ENCODE measurements around the gene TSPEAR. TPM values are rescaled to one million over a fixed set of nuclear protein-coding genes. Genes with fewer than 3 reads are reported as not detected.

TSPEAR gene
- total RNA-seq, 4 donors from 2014 or later: not detected

- Histone ChIP-seq H3K27me3 (peaks cover 0 to 5% (median 0%) of the 10 kb centered on the region in 3 donors), H3K27ac (no peak overlapping the region), H3K9me3 (no peaks in the 10 kb centered on the region), H3K4me3 (no peak overlapping the region), H3K4me1 (no peaks in the 10 kb centered on the region), H3K36me3 (no peaks in the 10 kb centered on the region)
- DNase-seq (no peak), ATAC-seq (no peak)
- in situ Hi-C loops (cut with MboI; ENCODE audit: low sequenced_read_pairs in 4 of 4): no loop called here
- intact Hi-C loops (cut with DNase I; ENCODE audit: low total_unique reads): no loop called here
- no peak for TF ChIP-seq POLR2A (IDR thresholded peaks at IDR 0.05)
- TF ChIP-seq, protein P1, sequence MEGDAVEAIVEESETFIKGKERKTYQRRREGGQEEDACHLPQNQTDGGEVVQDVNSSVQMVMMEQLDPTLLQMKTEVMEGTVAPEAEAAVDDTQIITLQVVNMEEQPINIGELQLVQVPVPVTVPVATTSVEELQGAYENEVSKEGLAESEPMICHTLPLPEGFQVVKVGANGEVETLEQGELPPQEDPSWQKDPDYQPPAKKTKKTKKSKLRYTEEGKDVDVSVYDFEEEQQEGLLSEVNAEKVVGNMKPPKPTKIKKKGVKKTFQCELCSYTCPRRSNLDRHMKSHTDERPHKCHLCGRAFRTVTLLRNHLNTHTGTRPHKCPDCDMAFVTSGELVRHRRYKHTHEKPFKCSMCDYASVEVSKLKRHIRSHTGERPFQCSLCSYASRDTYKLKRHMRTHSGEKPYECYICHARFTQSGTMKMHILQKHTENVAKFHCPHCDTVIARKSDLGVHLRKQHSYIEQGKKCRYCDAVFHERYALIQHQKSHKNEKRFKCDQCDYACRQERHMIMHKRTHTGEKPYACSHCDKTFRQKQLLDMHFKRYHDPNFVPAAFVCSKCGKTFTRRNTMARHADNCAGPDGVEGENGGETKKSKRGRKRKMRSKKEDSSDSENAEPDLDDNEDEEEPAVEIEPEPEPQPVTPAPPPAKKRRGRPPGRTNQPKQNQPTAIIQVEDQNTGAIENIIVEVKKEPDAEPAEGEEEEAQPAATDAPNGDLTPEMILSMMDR (IDR thresholded peaks at IDR 0.05 in 4 of 5, conservative IDR thresholded peaks at IDR 0.05 in 1 of 5): no peak
These were observed 240.0 kb downstream of the TSPEAR start for GRCh38 chr21:44471341-44471740.

DNA sequence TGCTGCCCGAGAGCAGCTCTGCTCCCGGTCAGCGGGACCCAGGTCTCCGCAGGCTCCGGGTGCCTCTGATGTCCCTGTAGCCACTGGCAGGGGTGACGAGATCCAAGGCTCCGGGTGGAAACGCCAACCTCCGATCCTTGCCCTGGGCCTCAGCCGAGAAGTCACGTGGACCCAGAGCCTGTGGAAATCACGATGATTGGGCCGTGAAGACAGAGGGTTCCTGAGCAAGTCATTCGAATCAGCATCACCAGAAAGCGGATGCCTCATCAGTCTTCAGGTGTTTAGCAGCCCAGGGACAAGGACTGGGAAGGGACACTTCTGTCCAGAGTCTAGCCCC, 243.5 kb downstream of the TSPEAR start:
- no peaks in the 10 kb centered on the region for H3K36me3 ChIP-seq
- ATAC-seq: no peak
- no peak overlapping the region for H3K27ac ChIP-seq
- H3K9me3 ChIP-seq: no peaks in the 10 kb centered on the region
- DNase-seq: no peak
- TF ChIP-seq, protein P1 (IDR thresholded peaks at IDR 0.05 in 4 of 5, conservative IDR thresholded peaks at IDR 0.05 in 1 of 5): no peak
- TF ChIP-seq POLR2A (IDR thresholded peaks at IDR 0.05): no peak
- H3K4me3 ChIP-seq: no peak overlapping the region
- peaks cover 0 to 5% (median 4%) of the 10 kb centered on the region in 3 donors for H3K27me3 ChIP-seq
- in situ Hi-C loops (cut with MboI; ENCODE audit: low sequenced_read_pairs in 4 of 4): no loop called here
- intact Hi-C loops (cut with DNase I; ENCODE audit: low total_unique reads): no loop called here
- no peaks in the 10 kb centered on the region for H3K4me1 ChIP-seq

DNA sequence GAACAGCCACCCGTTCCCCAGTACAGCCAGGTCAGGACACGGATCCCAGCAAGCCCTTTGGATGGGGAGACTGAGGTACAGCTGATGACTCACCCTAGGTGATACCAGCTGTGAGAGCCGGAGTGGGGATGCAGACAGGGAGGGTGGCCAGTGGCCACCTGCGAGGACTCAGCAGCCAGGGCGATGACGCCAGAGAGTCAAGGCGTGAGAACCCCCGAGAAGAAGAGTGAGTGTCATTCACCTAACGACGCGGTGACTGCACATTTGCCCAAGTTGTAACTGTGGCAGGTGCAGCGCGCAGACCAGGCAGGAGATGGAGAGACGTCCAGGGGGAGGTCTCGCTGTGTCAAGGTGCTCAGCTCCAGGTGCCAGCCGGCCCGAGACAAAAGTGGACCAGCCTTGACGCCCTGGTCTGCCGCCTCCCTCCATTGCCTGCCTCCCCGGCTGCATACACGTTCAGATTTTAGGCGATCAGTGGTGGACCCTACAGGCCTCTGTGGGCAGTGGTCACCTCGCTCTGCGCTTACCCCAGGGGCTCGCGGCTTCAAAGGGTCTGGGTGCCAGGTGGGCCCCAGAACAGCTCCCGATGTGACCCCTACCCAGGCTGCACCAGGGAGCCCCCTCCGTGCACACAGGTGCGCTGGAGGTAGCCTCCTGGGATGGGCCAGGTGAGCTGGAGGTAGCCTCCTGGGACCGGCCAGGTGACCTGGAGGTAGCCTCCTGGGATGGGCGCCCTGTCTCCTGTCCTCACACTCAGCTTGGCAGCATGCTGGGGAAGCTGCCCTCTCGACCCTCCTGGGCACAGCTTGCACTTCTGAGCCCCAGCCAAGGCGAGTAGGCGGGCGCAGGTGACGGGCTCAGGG, 244.1 kb downstream of the TSPEAR start:
- no peaks in the 10 kb centered on the region for H3K4me1 ChIP-seq
- H3K36me3 ChIP-seq: no peaks in the 10 kb centered on the region
- H3K27me3 ChIP-seq: peaks cover 0 to 5% (median 4%) of the 10 kb centered on the region in 3 donors
- TF ChIP-seq, protein P1 (IDR thresholded peaks at IDR 0.05 in 4 of 5, conservative IDR thresholded peaks at IDR 0.05 in 1 of 5): no peak
- TF ChIP-seq POLR2A (IDR thresholded peaks at IDR 0.05): no peak
- in situ Hi-C loops (cut with MboI; ENCODE audit: low sequenced_read_pairs in 4 of 4) (no loop called here), intact Hi-C loops (cut with DNase I; ENCODE audit: low total_unique reads) (no loop called here)
- no peak for DNase-seq
- no peak overlapping the region for H3K4me3 ChIP-seq
- no peaks in the 10 kb centered on the region for H3K9me3 ChIP-seq
- ATAC-seq: no peak
- H3K27ac ChIP-seq: no peak overlapping the region

DNA sequence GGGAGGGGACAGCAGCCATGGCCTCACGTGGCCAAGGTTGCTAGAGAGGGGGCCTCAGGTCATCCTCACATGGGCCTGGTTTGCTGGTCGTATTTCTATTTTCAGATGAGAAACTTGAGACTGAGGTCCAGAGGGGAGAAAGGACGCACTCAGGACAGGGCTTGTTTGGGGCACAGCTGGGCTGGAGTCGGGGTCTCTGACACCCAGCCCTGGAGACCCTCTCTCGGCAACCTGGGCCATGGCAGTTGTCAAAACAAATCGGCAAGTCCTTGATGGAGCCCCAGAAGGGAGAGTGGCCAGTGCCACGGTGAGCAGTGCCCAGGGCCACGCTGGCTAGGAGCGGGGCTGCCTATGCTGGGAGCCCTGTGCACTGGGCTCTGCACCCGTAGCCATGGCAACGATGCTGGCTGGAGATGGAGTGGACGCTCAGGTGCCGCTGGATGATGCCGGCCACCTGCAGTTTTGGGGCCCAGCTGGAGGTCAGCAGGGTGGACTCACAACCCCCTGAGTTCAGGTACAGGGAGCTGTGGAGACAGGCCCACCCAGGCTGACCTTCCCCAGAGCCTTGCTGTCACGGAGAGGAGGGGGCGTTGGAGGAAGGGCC, 244.9 kb downstream of the TSPEAR start:
- DNase-seq: no peak
- Histone ChIP-seq H3K9me3 (no peaks in the 10 kb centered on the region), H3K4me1 (no peaks in the 10 kb centered on the region), H3K36me3 (no peaks in the 10 kb centered on the region), H3K27ac (no peak overlapping the region), H3K27me3 (peaks cover 0 to 5% (median 4%) of the 10 kb centered on the region in 3 donors), H3K4me3 (no peak overlapping the region)
- intact Hi-C loops (cut with DNase I; ENCODE audit: low total_unique reads): no loop called here
- TF ChIP-seq, protein P1 (IDR thresholded peaks at IDR 0.05 in 4 of 5, conservative IDR thresholded peaks at IDR 0.05 in 1 of 5): no peak
- TF ChIP-seq POLR2A (IDR thresholded peaks at IDR 0.05): no peak
- no peak for ATAC-seq
- in situ Hi-C loops (cut with MboI; ENCODE audit: low sequenced_read_pairs in 4 of 4): no loop called here

Data from gastrocnemius medialis (tissue), 4 donors.